HPDE6-E6E7 (cell line): ENCODE measurements around the gene EIF3CL.
"Not testable (repeated sequence)": the region's sequence is repeated elsewhere in the genome, so short reads cannot be mapped to it uniquely, and the experiment has no call there.

ENCODE experiments used
- DNase-seq: peaks from one replicate; pipeline ENCODE4 v3.0.0; 2011; ENCODE audit warnings: missing footprints; ENCODE audit errors: extremely low spot score

The EIF3CL gene

DNA sequence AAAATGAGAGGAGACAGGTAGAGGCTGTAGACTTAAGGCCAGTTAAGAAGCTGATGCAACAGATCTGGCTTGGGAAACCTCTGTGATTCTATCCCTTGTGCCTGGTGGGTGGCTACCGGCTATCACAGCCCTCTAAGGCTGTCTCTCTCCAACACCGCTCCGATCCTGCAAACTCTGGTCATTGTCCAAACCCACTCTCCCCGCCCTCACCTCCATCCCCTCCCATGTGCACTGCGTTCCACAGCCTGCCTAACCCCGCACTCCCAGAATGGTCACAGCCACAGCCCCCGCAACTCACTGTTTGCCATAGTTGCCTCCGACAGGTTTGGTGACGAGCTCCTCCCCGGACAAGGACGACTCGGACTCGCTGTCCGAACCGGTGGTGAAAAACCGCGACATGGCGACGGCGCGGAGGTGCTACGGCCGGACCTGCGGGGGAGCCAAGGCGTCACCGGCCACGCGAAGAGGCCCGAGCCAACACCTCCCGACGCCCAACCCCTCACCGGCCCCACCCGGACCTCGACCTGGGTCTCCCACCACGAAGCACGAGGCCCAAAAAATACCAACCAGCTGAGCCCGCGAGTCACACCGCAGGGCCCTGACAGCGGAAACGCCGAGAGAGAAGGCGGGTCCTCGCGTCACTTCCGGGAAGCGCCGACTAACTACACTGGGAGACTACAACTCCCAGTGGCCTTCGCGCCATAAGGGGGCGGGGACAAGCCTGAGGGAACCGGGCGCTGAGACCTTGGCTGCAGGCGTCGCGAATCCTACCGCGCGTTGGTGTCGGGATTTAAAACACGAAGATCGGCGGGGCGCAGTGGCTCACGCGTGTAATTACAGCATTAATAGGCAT lies at the start of gene EIF3CL:
Gene EIF3CL (minus strand): TSS at position 622 of the 853 bp plus-strand sequence. CDS start 223 bp downstream, at position 399.
- DNase-seq = not testable (repeated sequence)

- not testable (repeated sequence) for DNase-seq
These were observed 43.4 kb upstream of the EIF3CL start for GRCh38 chr16:28447081-28447480.

DNA sequence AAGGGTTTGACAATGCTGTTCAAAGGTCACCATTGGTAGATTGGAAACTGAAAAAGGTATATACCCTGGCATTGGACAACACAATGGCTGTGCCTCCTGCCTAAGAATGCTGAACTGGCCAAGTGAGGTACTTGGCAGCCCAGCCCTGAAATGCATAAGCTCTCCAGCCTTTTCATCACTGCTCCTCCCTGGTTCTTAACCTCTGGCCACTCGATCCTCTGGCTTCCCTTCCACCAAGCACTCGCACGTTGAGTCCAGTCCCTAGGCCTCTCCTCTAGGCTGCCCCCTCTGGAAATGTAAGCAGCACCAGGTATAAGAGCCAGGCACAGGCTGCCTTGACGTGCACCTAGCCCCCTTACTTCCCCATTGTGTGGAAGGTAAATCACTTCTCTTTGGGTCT lies 42.7 kb upstream of the EIF3CL start:
- not testable (repeated sequence) for DNase-seq

- DNase-seq = not testable (repeated sequence)
These were observed 40.3 kb upstream of the EIF3CL start for GRCh38 chr16:28443943-28444342.

DNA sequence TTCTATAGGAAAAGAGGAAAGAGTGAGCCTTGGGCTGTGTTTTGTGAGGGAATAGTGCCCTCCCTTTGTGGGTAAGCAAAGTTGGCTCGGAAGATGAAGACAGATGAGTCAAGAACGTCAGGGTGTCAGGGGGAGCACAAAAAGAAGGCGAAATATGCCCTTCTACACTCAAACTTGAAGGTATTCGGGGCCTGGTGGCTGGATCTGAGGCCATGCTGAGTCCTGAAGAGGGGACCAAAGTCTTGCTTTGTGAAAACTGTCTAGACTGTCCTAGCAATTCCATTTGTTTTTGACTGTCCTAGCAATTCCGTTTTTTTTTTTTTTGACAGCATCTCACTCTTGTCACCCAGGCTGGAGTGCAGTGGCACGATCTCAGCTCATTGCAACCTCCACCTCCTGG lies 35.3 kb upstream of the EIF3CL start:
- not testable (repeated sequence) for DNase-seq

DNA sequence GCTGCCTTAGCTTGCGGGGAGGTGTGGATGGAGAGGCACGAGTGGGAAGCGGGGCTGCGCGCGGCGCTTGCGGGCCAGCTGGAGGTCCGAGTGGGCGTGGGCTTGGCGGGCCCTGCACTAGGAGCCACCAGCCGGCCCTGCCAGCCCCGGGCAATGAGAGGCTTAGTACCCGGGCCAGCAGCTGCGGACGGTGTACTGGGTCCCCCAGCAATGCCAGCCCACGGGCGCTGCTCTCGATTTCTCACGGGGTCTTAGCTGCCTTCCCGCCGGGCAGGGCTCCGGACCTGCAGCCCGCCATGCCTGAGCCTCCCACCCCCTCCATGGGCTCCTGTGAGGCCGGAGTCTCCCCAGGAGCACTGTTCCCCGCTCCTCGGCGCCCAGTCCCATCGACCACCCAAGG lies 31.7 kb upstream of the EIF3CL start:
- not testable (repeated sequence) for DNase-seq

DNA sequence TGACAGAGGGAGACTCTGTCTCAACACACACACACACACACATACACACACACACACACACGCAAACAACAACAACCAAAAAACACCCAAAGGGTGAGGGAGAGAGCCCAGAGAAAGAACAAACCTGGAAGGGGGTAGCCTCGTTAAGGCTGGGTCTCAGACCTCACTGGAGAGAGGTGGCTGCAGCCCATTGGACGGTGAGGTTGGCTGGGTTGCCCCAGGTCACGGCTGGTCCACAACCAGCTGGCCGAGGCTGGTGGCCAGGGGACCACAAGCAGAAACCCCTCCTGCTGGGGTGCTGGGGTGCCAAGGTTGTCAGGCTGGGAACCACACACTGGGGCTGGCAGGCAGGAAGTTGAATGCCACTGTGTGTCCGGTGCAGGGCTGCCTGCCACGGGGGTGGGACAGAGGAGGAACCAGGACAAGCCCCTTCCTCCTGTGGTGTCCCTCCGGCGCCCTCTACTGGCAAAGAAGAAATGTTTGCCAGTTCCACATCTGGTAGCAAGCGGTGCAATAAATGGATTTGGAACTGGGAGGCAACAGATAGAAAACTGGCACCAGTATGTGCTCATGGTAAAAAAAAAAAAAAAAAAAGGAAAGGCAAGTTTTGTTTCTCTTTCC lies 22.5 kb upstream of the EIF3CL start:
- not testable (repeated sequence) for DNase-seq

DNA sequence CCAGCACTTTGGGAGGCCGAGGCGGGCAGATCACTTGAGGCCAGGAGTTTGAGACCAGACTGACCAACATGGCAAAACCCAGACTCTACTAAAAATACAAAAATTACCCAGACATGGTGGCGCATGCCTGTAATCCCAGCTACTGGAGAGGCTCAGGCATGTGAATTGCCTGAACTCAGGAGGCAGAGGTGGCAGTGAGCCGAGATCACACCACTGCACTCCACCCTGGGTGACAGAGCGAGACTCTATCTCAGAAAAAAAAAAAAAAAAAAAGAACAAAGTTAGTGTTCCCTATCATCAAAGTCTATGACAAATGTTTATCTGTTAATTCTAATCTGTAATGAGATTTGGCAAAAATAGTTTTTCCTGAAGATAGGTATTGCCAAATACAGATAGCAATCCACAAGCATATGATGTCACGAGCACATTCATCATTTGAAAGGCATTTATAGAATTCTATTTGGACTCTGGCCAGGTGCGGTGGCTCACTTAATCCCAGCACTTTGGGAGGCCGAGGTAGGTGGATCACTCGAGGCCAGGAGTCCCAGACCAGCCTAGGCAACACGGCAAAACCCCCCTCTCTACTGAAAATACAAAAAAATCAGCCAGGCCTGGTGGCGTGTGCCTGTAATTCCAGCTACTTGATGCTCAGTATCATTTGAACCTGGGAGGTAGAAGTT lies 17.6 kb upstream of the EIF3CL start:
- DNase-seq = not testable (repeated sequence)

GRCh38 chr16:28417033-28417432 lies 13.4 kb upstream of the EIF3CL start:
- not testable (repeated sequence) for DNase-seq

GRCh38 chr16:28414530-28414929 lies 10.9 kb upstream of the EIF3CL start:
- not testable (repeated sequence) for DNase-seq

DNA sequence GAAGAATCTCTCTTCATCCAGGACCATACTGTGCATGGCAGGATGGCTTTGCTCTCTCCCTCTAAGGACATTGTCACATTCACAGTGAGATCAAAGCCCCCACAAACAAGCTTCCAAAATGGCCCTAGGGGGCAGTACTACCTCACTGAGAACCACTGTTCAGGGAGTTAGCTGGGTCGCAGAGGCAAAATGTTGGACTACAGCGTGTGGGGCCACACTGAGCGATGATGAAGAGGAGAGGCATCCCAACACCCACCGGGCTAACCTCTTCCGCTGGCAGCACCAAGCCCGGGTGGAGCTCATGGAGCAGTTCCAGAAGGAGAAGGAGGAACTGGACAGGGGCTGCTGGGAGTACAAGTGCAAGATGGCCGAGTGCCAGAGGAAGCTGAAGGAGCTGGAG lies 9.9 kb upstream of the EIF3CL start:
- DNase-seq = not testable (repeated sequence)

DNA sequence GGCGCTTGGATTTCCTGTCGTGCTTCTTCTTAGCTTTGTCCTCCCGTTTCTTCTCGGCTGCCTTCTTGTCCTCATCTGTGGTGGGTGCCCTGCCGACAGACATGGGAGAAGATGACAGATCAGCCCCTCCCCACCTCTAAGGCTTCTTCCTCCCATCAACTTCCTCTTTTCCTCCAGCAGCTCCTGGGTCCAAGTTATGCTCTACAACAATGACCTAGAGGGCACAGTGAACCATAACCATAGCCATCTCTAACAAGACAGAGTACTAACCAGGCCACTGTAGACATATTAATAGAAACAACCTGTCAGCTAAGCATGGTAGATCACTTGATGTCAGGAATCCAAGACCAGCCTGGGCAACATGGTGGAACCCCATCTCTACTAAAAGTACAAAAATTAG lies 11.6 kb downstream of the EIF3CL start:
- DNase-seq = not testable (repeated sequence)

DNA sequence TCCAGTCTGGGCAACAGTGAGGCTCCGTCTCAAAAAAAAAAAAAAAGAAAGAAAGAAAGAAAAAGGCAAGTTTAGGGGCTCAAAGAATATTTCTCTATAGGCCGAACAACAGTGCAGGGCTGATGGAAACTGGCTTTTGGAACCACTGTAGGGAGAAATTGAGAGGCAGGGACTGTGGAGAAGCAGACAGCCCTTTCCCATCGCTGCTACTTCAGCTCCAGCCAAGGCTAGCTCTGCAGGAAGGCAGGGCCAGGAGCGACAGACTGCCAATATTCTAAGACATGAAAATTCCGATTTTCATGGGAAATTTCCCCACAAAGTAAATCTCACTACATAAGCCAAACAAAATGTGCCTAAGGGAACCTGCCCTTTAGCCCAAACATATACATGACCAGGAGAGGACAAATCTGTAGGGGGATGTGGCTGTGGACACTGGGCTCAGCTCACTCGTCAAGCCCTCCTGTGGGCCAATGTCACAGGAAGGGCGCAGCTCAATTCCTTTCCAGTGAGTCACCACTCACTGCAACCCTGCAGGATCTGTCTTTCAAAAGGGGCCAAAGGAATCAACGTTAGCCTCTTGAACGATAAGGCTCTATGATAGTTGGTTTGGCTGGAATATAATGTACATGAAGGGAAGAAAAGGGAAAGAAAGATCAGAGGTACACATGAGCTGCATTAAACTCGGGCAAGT lies 21.3 kb downstream of the EIF3CL start:
- DNase-seq = not testable (repeated sequence)

- not testable (repeated sequence) for DNase-seq
These were observed 25.8 kb downstream of the EIF3CL start for GRCh38 chr16:28377822-28378221.

- not testable (repeated sequence) for DNase-seq
These were observed 26.5 kb downstream of the EIF3CL start for GRCh38 chr16:28377108-28377625.

GRCh38 chr16:28375115-28375514 lies 28.5 kb downstream of the EIF3CL start:
- not testable (repeated sequence) for DNase-seq

- DNase-seq = not testable (repeated sequence)
These were observed 29.4 kb downstream of the EIF3CL start for GRCh38 chr16:28374281-28374680.

GRCh38 chr16:28367926-28368325 lies 35.7 kb downstream of the EIF3CL start:
- DNase-seq = not testable (repeated sequence)

GRCh38 chr16:28364268-28365173 lies 39.1 kb downstream of the EIF3CL start:
- not testable (repeated sequence) for DNase-seq

DNA sequence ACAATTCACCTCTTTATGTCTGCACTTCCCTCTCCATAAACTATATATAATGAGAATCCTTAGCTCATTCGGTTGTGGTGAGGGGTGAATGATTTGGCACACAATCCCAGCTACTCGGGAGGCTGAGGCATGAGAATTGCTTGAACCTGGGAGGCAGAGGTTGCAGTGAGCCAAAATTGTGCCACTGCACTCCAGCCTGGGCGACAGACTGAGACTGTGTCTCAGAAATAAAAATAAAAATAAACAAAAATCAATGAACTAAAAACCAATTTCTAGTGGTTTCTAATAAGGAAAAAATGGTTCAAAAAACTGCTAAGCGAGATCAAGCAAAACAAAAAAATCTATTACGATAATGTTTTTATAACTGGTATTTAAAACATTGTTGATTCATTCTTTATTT lies 40.2 kb downstream of the EIF3CL start, which contains the start of gene NPIPB6:
Gene NPIPB6 (minus strand): TSS at position 101 of the 400 bp plus-strand sequence. CDS start 686 bp downstream, outside the sequence.
- DNase-seq = not testable (repeated sequence)
